Endothelial cell of umbilical vein (primary cell): ENCODE results near the gene SELENON. TPM values are rescaled to one million over a fixed set of nuclear protein-coding genes. Genes with fewer than 3 reads are reported as not detected.

Experiments
- BruUV-seq: library from RNA; stranded (reverse); fragments of 400-500 nt; replicated peaks from 2 replicates; lab custom pipeline; 2021; lab: Mats Ljungman, UMichigan
- CTCF ChIA-PET: fragments of 300-600, 350-600 bp; sonication (Branson Sonifier 250); formaldehyde crosslinking; loops from one replicate; lab custom pipeline; 2021; ENCODE audit warnings: antibody characterized with exemption, inconsistent platforms; lab: Charles Lee
- POLR2A ChIA-PET: fragments of 300-600, 350-600 bp; sonication (Branson Sonifier 250); formaldehyde crosslinking; loops from one replicate; lab custom pipeline; 2021; ENCODE audit warnings: antibody characterized with exemption, inconsistent platforms; lab: Charles Lee
- DNase-seq: peaks from one replicate; pipeline ENCODE4 v3.0.0-alpha.2; 2011; ENCODE audit warnings: low read depth, low spot score
- FAIRE-seq: peaks from 2 replicates; lab custom pipeline; 2011; peaks lifted over from hg19 to GRCh38; lab: Jason Lieb, UNC
- H2AFZ ChIP-seq: 2 replicates; pipeline ENCODE4 v1.6.0; 2012; ENCODE audit warnings: low read depth, low read length, control low read depth, inconsistent platforms
- H3K27ac ChIP-seq: 2 replicates; pipeline ENCODE4 v1.5.1; 2011; ENCODE audit warnings: low read depth, mild to moderate bottlenecking, control low read depth, low read length, moderate library complexity; ENCODE audit not compliant: insufficient read depth
- H3K27me3 ChIP-seq, 2 experiments: 2 replicates each; pipeline versions ENCODE4 v1.6.0 to v1.6.1; 2011; ENCODE audit warnings: low read length in 2 of 2, mixed read lengths in 1 of 2; ENCODE audit not compliant: control insufficient read depth in 2 of 2, insufficient read depth in 2 of 2
- H3K36me3 ChIP-seq, 2 experiments: 2 replicates in 1 of 2; 3 replicates in 1 of 2; pipeline ENCODE4 v1.5.1; 2011; ENCODE audit warnings: low read length in 2 of 2, mild to moderate bottlenecking in 1 of 2, moderate library complexity in 1 of 2; ENCODE audit not compliant: control insufficient read depth in 2 of 2, insufficient read depth in 2 of 2; ENCODE audit errors: extremely low read depth in 1 of 2
- H3K4me1 ChIP-seq: 3 replicates; pipeline ENCODE4 v1.5.1; 2011; ENCODE audit warnings: mild to moderate bottlenecking, low read length; ENCODE audit not compliant: control insufficient read depth, insufficient read depth; ENCODE audit errors: extremely low read depth
- H3K4me2 ChIP-seq: 2 replicates; pipeline ENCODE4 v1.6.1; 2011; ENCODE audit warnings: low read length, control low read depth, mixed read lengths; ENCODE audit not compliant: insufficient read depth
- H3K4me3 ChIP-seq, 3 experiments: fragments of 200-600 bp in 1 of 3; sonication (generic), shearing (Covaris generic) in 1 of 3; replicated peaks in 1 of 3; 2 replicates each; pipeline ENCODE4 v1.5.1; 2011 to 2016; ENCODE audit warnings: control low read depth in 3 of 3, low read length in 3 of 3, mild to moderate bottlenecking in 2 of 3, inconsistent platforms in 1 of 3, low read depth in 1 of 3, moderate library complexity in 1 of 3; ENCODE audit not compliant: insufficient read depth in 1 of 3
- H3K79me2 ChIP-seq: 2 replicates; pipeline ENCODE4 v1.6.0; 2012; ENCODE audit warnings: low read length, inconsistent platforms; ENCODE audit not compliant: control insufficient read depth, insufficient read depth
- H3K9ac ChIP-seq: replicated peaks from 2 replicates; pipeline ENCODE3; 2011; ENCODE audit warnings: low read length, control low read depth; ENCODE audit not compliant: insufficient read depth; ENCODE audit errors: extremely low read depth
- H3K9me1 ChIP-seq: replicated peaks from 3 replicates; pipeline ENCODE4 v1.6.0; 2011; ENCODE audit warnings: mild to moderate bottlenecking, low read length; ENCODE audit not compliant: control insufficient read depth, insufficient read depth; ENCODE audit errors: extremely low read depth
- H3K9me3 ChIP-seq: replicated peaks from 2 replicates; pipeline ENCODE4 v1.5.1; 2012; ENCODE audit warnings: low read length, inconsistent platforms; ENCODE audit not compliant: control insufficient read depth, insufficient read depth
- H4K20me1 ChIP-seq: replicated peaks from 2 replicates; pipeline ENCODE3; 2011; ENCODE audit warnings: mild to moderate bottlenecking, low read length; ENCODE audit not compliant: control insufficient read depth, insufficient read depth; ENCODE audit errors: extremely low read depth
- EZH2 ChIP-seq: IDR thresholded peaks from 2 replicates; pipeline ENCODE4 v1.6.1; 2012; ENCODE audit warnings: borderline replicate concordance, low read depth, mild to moderate bottlenecking, moderate library complexity, low read length, inconsistent platforms; ENCODE audit not compliant: severe bottlenecking
- GATA2 ChIP-seq: IDR thresholded peaks from 2 replicates; pipeline ENCODE4 v1.7.0; 2011; ENCODE audit warnings: low read depth, mild to moderate bottlenecking, moderate library complexity, mixed read lengths, low read length; ENCODE audit not compliant: insufficient read length, insufficient read depth
- POLR2A ChIP-seq: IDR thresholded peaks from 2 replicates; pipeline ENCODE4 v1.6.1; 2012; ENCODE audit warnings: low read depth, mild to moderate bottlenecking, control low read depth, low read length
- POLR2AphosphoS5 ChIP-seq: IDR thresholded peaks from 2 replicates; pipeline ENCODE4 v1.6.1; 2012; ENCODE audit warnings: low read depth, mild to moderate bottlenecking, control low read depth, low read length, moderate library complexity; ENCODE audit not compliant: insufficient read depth
- dilution Hi-C: fragments of 300-500 bp; cut with MboI; formaldehyde crosslinking; loops from one replicate; pipeline ENCODE4 v1.15.0; 2019; ENCODE audit warnings: low sequenced_read_pairs; ENCODE audit not compliant: extremely low pct_ligation_motif_present
- intact Hi-C: fragments of 100-400 bp; cut with micrococcal nuclease; formaldehyde crosslinking; loops from one replicate; pipeline ENCODE4 v1.10.0; 2022
- polyA plus RNA-seq, 4 experiments: library from polyadenylated mRNA; depleted of rRNA in 3 of 4; stranded (reverse) in 3 of 4; unstranded in 1 of 4; fragments of >200 nt; gene quantifications; 2 replicates each; pipeline versions ENCODE4 v1.2.1 to v1.2.3, GENCODE V29; 2011 to 2012; ENCODE audit warnings: missing spikeins in 1 of 4
- total RNA-seq: library from RNA; stranded (reverse); gene quantifications from 2 replicates; pipeline ENCODE4 v1.2.3, GENCODE V29; 2021
- TF ChIP-seq, protein P1 (sequence below): IDR thresholded peaks from 2 replicates; pipeline ENCODE4 v1.6.1; 2011; ENCODE audit not compliant: insufficient read depth, insufficient read length
- TF ChIP-seq, protein P2 (sequence below), 2 donors: IDR thresholded peaks; 1 replicate in 1 of 2; 2 replicates in 1 of 2; pipeline ENCODE4 v1.5.1; 2011; ENCODE audit warnings: low read length in 2 of 2, mild to moderate bottlenecking in 2 of 2, moderate library complexity in 2 of 2, control low read depth in 1 of 2, inconsistent platforms in 1 of 2, low read depth in 1 of 2; ENCODE audit not compliant: insufficient read depth in 1 of 2; ENCODE audit errors: extremely low read depth in 1 of 2

SELENON gene
- total and polyA plus RNA-seq, 2 donors (not counting 3 experiments of a cell fraction or from before 2014, with no cell fraction given) = 117 to 182 TPM

DNA sequence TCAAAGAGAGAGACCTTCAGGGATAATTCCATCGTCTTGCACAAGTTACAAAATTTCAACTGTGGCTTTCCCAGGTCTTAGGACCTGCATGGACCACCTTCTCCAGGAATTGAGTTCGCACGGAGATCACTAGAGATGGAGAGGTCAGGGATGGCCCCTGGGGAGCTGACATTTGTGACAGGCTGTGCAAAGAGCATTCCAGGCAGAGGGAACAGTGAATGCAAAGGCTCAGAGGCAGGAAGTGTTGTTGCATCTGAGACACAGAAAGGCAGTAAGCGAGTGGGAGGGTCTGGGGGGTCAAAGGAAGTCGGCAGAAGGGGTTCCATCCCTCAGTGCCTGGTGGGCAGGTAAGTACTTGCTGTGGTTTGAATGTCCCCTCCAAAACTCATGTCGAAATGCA lies 9.5 kb upstream of the SELENON start:
- H3K9me1 ChIP-seq = no peaks in the 10 kb centered on the region
- dilution Hi-C loops (no loop called here), intact Hi-C loops (no loop called here)
- H3K36me3 ChIP-seq = no peaks in the 10 kb centered on the region
- BruUV-seq = no TSS peak
- ChIA-PET POLR2A (no interaction called here), CTCF (no interaction called here)
- H3K27ac ChIP-seq = no peak overlapping the region
- DNase-seq (no peak), FAIRE-seq (no peak)
- TF ChIP-seq POLR2A = no peak
- TF ChIP-seq, protein P1, sequence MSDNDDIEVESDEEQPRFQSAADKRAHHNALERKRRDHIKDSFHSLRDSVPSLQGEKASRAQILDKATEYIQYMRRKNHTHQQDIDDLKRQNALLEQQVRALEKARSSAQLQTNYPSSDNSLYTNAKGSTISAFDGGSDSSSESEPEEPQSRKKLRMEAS = no peak
- TF ChIP-seq, protein P2, sequence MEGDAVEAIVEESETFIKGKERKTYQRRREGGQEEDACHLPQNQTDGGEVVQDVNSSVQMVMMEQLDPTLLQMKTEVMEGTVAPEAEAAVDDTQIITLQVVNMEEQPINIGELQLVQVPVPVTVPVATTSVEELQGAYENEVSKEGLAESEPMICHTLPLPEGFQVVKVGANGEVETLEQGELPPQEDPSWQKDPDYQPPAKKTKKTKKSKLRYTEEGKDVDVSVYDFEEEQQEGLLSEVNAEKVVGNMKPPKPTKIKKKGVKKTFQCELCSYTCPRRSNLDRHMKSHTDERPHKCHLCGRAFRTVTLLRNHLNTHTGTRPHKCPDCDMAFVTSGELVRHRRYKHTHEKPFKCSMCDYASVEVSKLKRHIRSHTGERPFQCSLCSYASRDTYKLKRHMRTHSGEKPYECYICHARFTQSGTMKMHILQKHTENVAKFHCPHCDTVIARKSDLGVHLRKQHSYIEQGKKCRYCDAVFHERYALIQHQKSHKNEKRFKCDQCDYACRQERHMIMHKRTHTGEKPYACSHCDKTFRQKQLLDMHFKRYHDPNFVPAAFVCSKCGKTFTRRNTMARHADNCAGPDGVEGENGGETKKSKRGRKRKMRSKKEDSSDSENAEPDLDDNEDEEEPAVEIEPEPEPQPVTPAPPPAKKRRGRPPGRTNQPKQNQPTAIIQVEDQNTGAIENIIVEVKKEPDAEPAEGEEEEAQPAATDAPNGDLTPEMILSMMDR (IDR thresholded peaks at IDR 0.05; ENCODE audit: extremely low read depth in 1 of 2, insufficient read depth in 1 of 2, low read depth in 1 of 2, low read length in 2 of 2) = no peak
- no peak for TF ChIP-seq POLR2AphosphoS5
- TF ChIP-seq EZH2 = no peak
- no peak for TF ChIP-seq GATA2
- no peaks in the 10 kb centered on the region for H3K4me1 ChIP-seq
- H3K9me3 ChIP-seq = no peaks in the 10 kb centered on the region
- no peak overlapping the region for H3K4me2 ChIP-seq
- no peaks in the 10 kb centered on the region for H3K27me3 ChIP-seq
- no peak overlapping the region for H2AFZ ChIP-seq
- H4K20me1 ChIP-seq = no peaks in the 10 kb centered on the region
- no peak overlapping the region for H3K4me3 ChIP-seq
- no peak overlapping the region for H3K9ac ChIP-seq
- H3K79me2 ChIP-seq = no peaks in the 10 kb centered on the region
